HepG2 (cell line): ENCODE data around the gene RBBP8NL. TPM values are rescaled to one million over a fixed set of nuclear protein-coding genes. Genes with fewer than 3 reads are reported as not detected.

ENCODE experiments used
- CBX5 ChIP-seq: sonication (generic); formaldehyde crosslinking; IDR thresholded peaks from 2 replicates; pipeline ENCODE4 v1.4.0; 2020; ENCODE audit warnings: missing genetic modification reagents, borderline replicate concordance
- CCDC6 ChIP-seq: sonication (generic); formaldehyde crosslinking; IDR thresholded peaks from 2 replicates; pipeline ENCODE4 v1.8.1; 2022; ENCODE audit warnings: mild to moderate bottlenecking, missing genetic modification reagents, moderate library complexity
- HDAC1 ChIP-seq: sonication (generic); formaldehyde crosslinking; IDR thresholded peaks from 2 replicates; pipeline ENCODE4 v1.5.1; 2020; ENCODE audit warnings: mild to moderate bottlenecking, missing genetic modification reagents
- IKZF1 ChIP-seq: fragments of 450-650 bp; IDR thresholded peaks from 2 replicates; pipeline ENCODE4 v1.7.1; 2016
- ISL2 ChIP-seq: sonication (generic); formaldehyde crosslinking; IDR thresholded peaks from 2 replicates; pipeline ENCODE4 v1.5.0; 2020; ENCODE audit warnings: missing genetic modification reagents
- KLF6 ChIP-seq: IDR thresholded peaks from 2 replicates; pipeline ENCODE4 v1.8.0; 2016; ENCODE audit warnings: missing biosample characterization, missing genetic modification reagents
- NFYC ChIP-seq: IDR thresholded peaks from 2 replicates; pipeline ENCODE4 v1.6.1; 2016; ENCODE audit warnings: missing genetic modification reagents, missing compliant biosample characterization
- RBM39 ChIP-seq: fragments of 200-400 bp; formaldehyde crosslinking; IDR thresholded peaks from one replicate; pipeline ENCODE4 v1.6.1; 2018; ENCODE audit warnings: antibody characterized with exemption, mild to moderate bottlenecking, low read depth, low read length; ENCODE audit not compliant: poor library complexity, severe bottlenecking
- SNAI1 ChIP-seq: sonication (generic); formaldehyde crosslinking; IDR thresholded peaks from 2 replicates; pipeline ENCODE4 v1.5.0; 2020; ENCODE audit warnings: mild to moderate bottlenecking, missing genetic modification reagents, borderline replicate concordance
- ZNF30 ChIP-seq: sonication (generic); formaldehyde crosslinking; IDR thresholded peaks from 2 replicates; pipeline ENCODE4 v1.5.0; 2020; ENCODE audit warnings: mild to moderate bottlenecking, missing genetic modification reagents
- ZNF530 ChIP-seq: sonication (generic); formaldehyde crosslinking; IDR thresholded peaks from 2 replicates; pipeline ENCODE4 v1.5.0; 2020; ENCODE audit warnings: low read depth, mild to moderate bottlenecking, missing genetic modification reagents
- ZNF768 ChIP-seq: sonication (generic); formaldehyde crosslinking; IDR thresholded peaks from 2 replicates; pipeline ENCODE4 v1.4.0; 2020; ENCODE audit warnings: missing genetic modification reagents
- polyA plus RNA-seq, 8 experiments: library from polyadenylated mRNA; depleted of rRNA in 3 of 8; stranded (reverse) in 7 of 8; unstranded in 1 of 8; fragments of >200 nt; fragmentation: Illumina TruSeq in 4 of 8; extraction: Trizol in 4 of 8; gene quantifications; 2 replicates each; pipeline versions ENCODE4 v1.2.1 to v1.2.3, GENCODE V29; 2011 to 2016; ENCODE audit warnings: low read depth in 4 of 8, missing spikeins in 1 of 8, mixed read lengths in 1 of 8; ENCODE audit not compliant: insufficient read depth in 1 of 8
- total RNA-seq, 5 experiments: library from RNA; depleted of rRNA; stranded (reverse); fragments of >200 nt; fragmentation: Illumina TruSeq; extraction: Trizol; gene quantifications; 2 replicates each; pipeline ENCODE4 v1.2.3, GENCODE V29; 2016; ENCODE audit warnings: low read depth in 1 of 5
- TF ChIP-seq, protein P1 (sequence below): sonication (generic); formaldehyde crosslinking; IDR thresholded peaks from 2 replicates; pipeline ENCODE4 v1.5.1; 2020; ENCODE audit warnings: missing genetic modification reagents, mild to moderate bottlenecking, borderline replicate concordance
- TF ChIP-seq, protein P2 (sequence below): sonication (generic); formaldehyde crosslinking; IDR thresholded peaks from one replicate; pipeline ENCODE4 v1.5.1; 2020; ENCODE audit warnings: mild to moderate bottlenecking, missing genetic modification reagents; ENCODE audit errors: not compliant biosample characterization
- TF ChIP-seq, protein P3 (sequence below): sonication (generic); formaldehyde crosslinking; IDR thresholded peaks from 2 replicates; pipeline ENCODE4 v1.4.0; 2020; ENCODE audit warnings: missing genetic modification reagents, borderline replicate concordance

RBBP8NL gene
- total and polyA plus RNA-seq, 2 of the 13 experiments (the other 11 are each of a cell fraction or from before 2014, with no cell fraction given): 0.69 to 0.86 TPM

DNA sequence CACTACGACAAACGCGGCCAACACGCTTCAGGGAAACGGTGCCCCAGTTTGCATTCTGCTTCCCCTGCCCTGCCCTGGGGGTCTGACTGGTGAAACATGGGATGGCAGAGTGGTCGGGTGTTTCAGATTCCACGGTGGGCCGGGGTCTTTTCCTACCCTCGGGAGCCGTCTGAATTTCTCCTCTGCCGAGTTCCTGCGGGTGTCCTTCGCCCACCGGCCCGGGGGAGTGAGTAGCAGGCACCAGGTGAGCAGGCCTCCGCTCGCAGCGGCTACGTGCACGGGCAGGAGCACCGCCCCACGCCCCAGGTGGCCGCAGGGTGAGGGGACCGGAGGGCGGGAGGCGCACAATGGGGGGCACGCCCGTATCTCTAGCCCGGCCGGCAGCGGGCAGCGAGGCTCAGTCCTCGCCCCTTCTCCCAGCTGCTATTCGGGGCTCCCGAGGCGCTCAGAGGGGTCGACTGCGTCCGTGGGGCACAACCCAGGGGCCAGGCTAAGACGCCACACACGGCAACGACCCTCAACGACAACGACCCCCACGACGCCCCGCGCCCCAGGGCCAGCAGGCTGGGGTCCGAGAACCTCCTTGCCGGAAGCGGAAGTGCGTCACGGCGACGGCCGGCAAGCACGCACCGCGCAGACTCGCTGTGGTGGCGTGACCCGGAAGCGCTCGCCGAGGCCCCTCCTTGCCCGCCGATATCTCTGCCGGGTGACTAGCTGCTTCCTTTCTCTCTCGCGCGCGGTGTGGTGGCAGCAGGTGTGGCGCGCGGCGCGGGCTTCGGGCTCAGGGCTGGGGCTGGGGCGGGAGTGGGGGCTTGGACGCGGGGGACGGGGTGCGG, 40.7 kb downstream of the RBBP8NL start, which contains the start of gene RPS21 (continued):
- TF ChIP-seq, protein P1, sequence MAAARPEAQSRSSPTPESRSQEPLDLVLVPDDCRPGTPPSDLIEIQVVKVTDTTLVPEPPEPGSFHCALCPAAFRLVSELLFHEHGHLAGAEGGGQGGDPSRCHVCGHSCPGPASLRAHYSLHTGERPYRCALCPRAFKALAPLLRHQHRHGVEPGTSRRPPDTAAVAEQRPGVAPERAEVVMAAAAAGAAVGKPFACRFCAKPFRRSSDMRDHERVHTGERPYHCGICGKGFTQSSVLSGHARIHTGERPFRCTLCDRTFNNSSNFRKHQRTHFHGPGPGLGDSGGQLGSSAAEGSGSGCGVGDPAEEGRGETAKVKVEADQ (CRISPR knock-in tag): no peak; the same call in 1 of the 2 replicates
- no peak for TF ChIP-seq ZNF530 (CRISPR knock-in tag)
- no peak for TF ChIP-seq ZNF768 (CRISPR knock-in tag)
- TF ChIP-seq, protein P2, sequence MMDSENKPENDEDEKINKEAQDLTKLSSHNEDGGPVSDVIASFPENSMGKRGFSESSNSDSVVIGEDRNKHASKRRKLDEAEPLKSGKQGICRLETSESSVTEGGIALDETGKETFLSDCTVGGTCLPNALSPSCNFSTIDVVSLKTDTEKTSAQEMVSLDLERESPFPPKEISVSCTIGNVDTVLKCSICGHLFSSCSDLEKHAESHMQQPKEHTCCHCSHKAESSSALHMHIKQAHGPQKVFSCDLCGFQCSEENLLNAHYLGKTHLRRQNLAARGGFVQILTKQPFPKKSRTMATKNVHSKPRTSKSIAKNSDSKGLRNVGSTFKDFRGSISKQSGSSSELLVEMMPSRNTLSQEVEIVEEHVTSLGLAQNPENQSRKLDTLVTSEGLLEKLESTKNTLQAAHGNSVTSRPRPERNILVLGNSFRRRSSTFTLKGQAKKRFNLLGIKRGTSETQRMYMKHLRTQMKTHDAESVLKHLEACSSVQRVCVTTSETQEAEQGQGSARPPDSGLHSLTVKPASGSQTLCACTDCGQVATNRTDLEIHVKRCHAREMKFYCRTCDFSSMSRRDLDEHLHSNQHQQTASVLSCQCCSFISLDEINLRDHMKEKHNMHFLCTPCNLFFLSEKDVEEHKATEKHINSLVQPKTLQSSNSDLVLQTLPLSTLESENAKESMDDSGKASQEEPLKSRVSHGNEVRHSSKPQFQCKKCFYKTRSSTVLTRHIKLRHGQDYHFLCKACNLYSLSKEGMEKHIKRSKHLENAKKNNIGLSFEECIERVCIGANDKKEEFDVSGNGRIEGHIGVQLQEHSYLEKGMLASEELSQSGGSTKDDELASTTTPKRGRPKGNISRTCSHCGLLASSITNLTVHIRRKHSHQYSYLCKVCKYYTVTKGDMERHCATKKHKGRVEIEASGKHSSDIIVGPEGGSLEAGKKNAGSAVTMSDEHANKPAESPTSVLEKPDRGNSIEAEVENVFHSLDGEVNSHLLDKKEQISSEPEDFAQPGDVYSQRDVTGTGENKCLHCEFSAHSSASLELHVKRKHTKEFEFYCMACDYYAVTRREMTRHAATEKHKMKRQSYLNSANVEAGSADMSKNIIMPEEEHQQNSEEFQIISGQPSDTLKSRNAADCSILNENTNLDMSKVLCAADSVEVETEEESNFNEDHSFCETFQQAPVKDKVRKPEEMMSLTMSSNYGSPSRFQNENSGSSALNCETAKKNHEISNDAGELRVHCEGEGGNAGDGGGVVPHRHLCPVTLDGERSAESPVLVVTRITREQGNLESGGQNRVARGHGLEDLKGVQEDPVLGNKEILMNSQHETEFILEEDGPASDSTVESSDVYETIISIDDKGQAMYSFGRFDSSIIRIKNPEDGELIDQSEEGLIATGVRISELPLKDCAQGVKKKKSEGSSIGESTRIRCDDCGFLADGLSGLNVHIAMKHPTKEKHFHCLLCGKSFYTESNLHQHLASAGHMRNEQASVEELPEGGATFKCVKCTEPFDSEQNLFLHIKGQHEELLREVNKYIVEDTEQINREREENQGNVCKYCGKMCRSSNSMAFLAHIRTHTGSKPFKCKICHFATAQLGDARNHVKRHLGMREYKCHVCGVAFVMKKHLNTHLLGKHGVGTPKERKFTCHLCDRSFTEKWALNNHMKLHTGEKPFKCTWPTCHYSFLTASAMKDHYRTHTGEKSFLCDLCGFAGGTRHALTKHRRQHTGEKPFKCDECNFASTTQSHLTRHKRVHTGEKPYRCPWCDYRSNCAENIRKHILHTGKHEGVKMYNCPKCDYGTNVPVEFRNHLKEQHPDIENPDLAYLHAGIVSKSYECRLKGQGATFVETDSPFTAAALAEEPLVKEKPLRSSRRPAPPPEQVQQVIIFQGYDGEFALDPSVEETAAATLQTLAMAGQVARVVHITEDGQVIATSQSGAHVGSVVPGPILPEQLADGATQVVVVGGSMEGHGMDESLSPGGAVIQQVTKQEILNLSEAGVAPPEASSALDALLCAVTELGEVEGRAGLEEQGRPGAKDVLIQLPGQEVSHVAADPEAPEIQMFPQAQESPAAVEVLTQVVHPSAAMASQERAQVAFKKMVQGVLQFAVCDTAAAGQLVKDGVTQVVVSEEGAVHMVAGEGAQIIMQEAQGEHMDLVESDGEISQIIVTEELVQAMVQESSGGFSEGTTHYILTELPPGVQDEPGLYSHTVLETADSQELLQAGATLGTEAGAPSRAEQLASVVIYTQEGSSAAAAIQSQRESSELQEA (CRISPR knock-in tag): peak; percentile 69
- peak; percentile 97 for TF ChIP-seq HDAC1 (CRISPR knock-in tag)
- peak; percentile 97; the same call in 1 of the 2 replicates for TF ChIP-seq SNAI1 (CRISPR knock-in tag)
- TF ChIP-seq NFYC: peak; percentile 46; the same call in 1 of the 2 replicates
- TF ChIP-seq KLF6: peak; percentile 94
- no peak for TF ChIP-seq IKZF1
- TF ChIP-seq RBM39: peak; percentile 85
- peak; percentile 57 for TF ChIP-seq CCDC6 (CRISPR knock-in tag)
- TF ChIP-seq CBX5 (CRISPR knock-in tag): peak; percentile 52; the same call in 1 of the 2 replicates
- TF ChIP-seq, protein P3, sequence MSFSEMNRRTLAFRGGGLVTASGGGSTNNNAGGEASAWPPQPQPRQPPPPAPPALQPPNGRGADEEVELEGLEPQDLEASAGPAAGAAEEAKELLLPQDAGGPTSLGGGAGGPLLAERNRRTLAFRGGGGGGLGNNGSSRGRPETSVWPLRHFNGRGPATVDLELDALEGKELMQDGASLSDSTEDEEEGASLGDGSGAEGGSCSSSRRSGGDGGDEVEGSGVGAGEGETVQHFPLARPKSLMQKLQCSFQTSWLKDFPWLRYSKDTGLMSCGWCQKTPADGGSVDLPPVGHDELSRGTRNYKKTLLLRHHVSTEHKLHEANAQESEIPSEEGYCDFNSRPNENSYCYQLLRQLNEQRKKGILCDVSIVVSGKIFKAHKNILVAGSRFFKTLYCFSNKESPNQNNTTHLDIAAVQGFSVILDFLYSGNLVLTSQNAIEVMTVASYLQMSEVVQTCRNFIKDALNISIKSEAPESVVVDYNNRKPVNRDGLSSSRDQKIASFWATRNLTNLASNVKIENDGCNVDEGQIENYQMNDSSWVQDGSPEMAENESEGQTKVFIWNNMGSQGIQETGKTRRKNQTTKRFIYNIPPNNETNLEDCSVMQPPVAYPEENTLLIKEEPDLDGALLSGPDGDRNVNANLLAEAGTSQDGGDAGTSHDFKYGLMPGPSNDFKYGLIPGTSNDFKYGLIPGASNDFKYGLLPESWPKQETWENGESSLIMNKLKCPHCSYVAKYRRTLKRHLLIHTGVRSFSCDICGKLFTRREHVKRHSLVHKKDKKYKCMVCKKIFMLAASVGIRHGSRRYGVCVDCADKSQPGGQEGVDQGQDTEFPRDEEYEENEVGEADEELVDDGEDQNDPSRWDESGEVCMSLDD (CRISPR knock-in tag): peak; percentile 89; the same call in 1 of the 2 replicates
- TF ChIP-seq ZNF30 (CRISPR knock-in tag): no peak
- peak; percentile 67; the same call in 1 of the 2 replicates for TF ChIP-seq ISL2 (CRISPR knock-in tag)
